Muscle of leg (tissue), 11 donors: ENCODE data around the gene MAPK8IP3. TPM values are rescaled to one million over a fixed set of nuclear protein-coding genes. Genes with fewer than 3 reads are reported as not detected.

Experiments
- DNase-seq: peaks from one replicate; pipeline ENCODE4 v3.0.0; 2013
- H3K27ac ChIP-seq: one replicate; pipeline ENCODE4 v1.5.1; 2013; ENCODE audit warnings: mild to moderate bottlenecking, low read length, control low read depth
- H3K27me3 ChIP-seq: one replicate; pipeline ENCODE4 v1.6.1; 2013; ENCODE audit warnings: low read length; ENCODE audit not compliant: control insufficient read depth, insufficient read depth
- H3K36me3 ChIP-seq: one replicate; pipeline ENCODE4 v1.6.1; 2013; ENCODE audit warnings: low read length; ENCODE audit not compliant: control insufficient read depth, insufficient read depth
- H3K4me1 ChIP-seq: one replicate; pipeline ENCODE4 v1.6.1; 2013; ENCODE audit warnings: low read length; ENCODE audit not compliant: control insufficient read depth, insufficient read depth
- H3K4me3 ChIP-seq: one replicate; pipeline ENCODE4 v1.5.1; 2013; ENCODE audit warnings: low read length, control low read depth
- H3K9me3 ChIP-seq: replicated peaks from 2 replicates; pipeline ENCODE4 v1.6.1; 2013; ENCODE audit warnings: low read depth, low read length; ENCODE audit not compliant: control insufficient read depth
- WGBS: methylation state at CpG from one replicate; pipeline ENCODE4 v1.1.5; 2013; ENCODE audit warnings: missing lambda C conversion rate; ENCODE audit not compliant: insufficient coverage; 5-methylcytosine and 5-hydroxymethylcytosine counted together
- polyA plus RNA-seq, 8 donors: library from polyadenylated mRNA; unstranded; fragments of 120-200 nt; gene quantifications; one replicate each; pipeline versions ENCODE4 v1.2.1 to v1.2.3, GENCODE V29; 2013; ENCODE audit warnings: inconsistent platforms in 1 of 8, low replicate concordance in 1 of 8; ENCODE audit not compliant: insufficient read length in 8 of 8, insufficient read depth in 1 of 8
- total RNA-seq: library from RNA; stranded (reverse); fragments of 120-200 nt; gene quantifications from one replicate; pipeline ENCODE4 v1.2.4, GENCODE V29; 2013

MAPK8IP3 gene
- total and polyA plus RNA-seq, 9 donors: 35.6 to 64.3 (median 50.5) TPM

DNA sequence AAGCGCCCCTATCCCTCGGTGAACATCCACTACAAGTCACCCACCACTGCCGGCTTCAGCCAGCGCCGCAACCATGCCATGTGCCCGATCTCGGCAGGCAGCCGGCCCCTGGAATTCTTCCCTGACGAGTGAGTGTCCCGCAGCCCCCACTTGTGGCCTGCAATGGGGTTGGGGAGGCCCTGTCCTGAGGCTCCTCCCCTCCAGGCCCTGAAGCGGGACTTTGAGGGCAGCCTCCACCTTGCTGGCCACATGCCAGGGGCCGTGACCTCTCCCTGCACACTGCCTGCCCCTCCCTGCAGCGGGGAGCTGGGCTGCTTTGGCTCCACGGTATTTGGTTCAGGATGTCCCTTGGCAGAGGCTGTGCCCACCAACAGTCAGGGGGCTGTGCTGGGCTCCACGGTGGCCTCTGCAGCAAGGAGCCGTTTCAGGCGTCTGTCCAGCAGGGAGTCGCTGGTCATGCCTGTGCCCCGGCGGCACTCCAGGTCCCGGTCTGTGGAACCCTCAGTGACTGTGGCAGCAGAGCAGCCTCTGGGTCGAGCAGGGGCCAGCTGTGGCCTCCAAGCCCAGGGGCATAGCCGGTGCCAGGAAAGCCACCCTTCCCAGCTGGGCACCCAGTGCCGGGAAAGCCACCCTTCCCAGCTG lies 57.0 kb downstream of the MAPK8IP3 start:
- H3K27me3 ChIP-seq: no peaks in the 10 kb centered on the region
- H3K36me3 ChIP-seq: peaks cover 88% of the 10 kb centered on the region
- H3K4me1 ChIP-seq: peaks cover 3% of the 10 kb centered on the region
- H3K4me3 ChIP-seq: no peak overlapping the region
- no peak overlapping the region for H3K27ac ChIP-seq
- WGBS: 76% methylated on average over 23 of the region's 24 CpGs
- no peaks in the 10 kb centered on the region for H3K9me3 ChIP-seq
- no peak for DNase-seq

DNA sequence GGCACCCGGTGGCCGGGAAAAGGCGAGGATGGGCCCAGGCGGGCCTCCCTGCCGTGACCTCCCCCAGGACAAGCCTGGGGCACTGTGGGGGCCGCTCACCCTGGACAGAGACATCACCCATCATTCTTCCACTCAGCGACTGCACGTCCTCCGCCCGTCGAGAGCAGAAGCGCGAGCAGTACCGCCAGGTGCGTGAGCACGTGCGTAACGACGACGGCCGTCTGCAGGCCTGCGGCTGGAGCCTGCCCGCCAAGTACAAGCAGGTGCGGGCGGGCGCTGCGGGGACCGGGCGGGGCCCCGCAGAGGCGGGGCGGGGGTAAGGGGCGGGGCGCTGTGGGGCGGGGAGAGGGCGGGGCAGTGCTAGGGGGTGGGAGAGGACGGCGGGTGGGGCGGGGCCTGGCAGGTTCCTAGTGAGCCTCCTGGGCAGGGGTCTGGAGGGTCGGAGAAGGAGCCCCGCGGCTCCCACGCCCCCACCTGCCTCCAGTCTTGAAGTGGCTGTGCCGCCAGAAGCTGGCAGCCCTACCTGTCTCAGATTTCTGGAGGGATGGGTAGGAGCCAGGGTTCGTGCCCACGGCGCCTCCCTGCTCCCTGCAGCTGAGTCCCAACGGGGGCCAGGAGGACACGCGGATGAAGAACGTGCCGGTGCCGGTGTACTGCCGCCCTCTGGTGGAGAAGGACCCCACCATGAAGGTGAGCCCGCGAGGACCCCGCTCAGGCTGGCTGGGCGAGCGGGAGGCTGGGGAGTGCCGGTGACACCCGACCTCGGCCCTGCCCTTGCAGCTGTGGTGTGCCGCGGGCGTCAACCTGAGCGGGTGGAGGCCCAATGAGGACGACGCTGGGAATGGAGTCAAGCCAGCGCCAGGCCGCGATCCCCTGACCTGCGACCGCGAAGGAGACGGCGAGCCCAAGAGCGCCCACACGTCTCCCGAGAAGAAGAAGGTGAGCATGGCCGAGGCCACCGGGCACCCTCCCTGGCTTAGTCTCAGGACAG lies 57.8 kb downstream of the MAPK8IP3 start:
- H3K4me1 ChIP-seq: peaks cover 3% of the 10 kb centered on the region
- DNase-seq: no peak
- no peak overlapping the region for H3K27ac ChIP-seq
- 50% methylated on average over 61 of the region's 81 CpGs for WGBS
- no peak overlapping the region for H3K4me3 ChIP-seq
- no peaks in the 10 kb centered on the region for H3K9me3 ChIP-seq
- no peaks in the 10 kb centered on the region for H3K27me3 ChIP-seq
- H3K36me3 ChIP-seq: peaks cover 88% of the 10 kb centered on the region

DNA sequence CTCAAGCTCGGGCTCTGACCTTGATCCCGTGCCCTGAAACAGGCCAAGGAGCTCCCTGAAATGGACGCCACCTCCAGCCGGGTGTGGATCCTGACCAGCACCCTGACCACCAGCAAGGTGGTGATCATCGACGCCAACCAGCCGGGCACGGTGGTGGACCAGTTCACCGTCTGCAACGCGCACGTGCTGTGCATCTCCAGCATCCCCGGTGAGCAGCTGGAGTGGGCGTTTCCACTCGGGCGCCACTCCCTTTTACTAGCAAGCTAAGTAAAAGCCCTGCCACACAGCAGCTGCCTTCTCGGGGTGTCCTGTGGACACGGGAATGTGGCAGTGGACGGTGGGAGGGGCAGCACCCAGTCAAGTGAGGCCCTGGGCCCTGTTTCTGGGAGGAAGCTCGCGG lies 59.0 kb downstream of the MAPK8IP3 start:
- Histone ChIP-seq H3K9me3 (no peaks in the 10 kb centered on the region), H3K4me3 (no peak overlapping the region), H3K36me3 (peaks cover 91% of the 10 kb centered on the region), H3K27me3 (no peaks in the 10 kb centered on the region), H3K27ac (no peak overlapping the region), H3K4me1 (peaks cover 6% of the 10 kb centered on the region)
- 96% methylated on average over 18 of the region's 21 CpGs for WGBS
- no peak for DNase-seq

DNA sequence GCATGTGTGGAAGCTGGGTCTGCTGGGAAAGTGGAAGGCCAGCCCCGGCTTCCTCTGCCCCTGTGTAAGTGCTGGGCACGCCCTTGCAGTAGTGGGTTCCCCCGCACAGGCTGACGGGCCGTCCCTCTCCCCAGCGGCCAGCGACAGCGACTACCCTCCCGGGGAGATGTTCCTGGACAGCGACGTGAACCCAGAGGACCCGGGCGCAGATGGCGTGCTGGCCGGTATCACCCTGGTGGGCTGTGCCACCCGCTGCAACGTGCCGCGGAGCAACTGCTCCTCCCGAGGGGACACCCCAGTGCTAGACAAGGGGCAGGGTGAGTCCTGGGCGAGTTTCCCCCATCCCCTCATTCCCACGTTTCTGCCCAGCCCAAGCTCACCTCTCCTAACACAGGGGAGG lies 59.8 kb downstream of the MAPK8IP3 start:
- Histone ChIP-seq H3K4me3 (no peak overlapping the region), H3K4me1 (peaks cover 15% of the 10 kb centered on the region), H3K27me3 (no peaks in the 10 kb centered on the region), H3K27ac (no peak overlapping the region), H3K9me3 (no peaks in the 10 kb centered on the region), H3K36me3 (peaks cover 85% of the 10 kb centered on the region)
- WGBS: 89% methylated on average over 22 of the region's 22 CpGs
- DNase-seq: no peak

DNA sequence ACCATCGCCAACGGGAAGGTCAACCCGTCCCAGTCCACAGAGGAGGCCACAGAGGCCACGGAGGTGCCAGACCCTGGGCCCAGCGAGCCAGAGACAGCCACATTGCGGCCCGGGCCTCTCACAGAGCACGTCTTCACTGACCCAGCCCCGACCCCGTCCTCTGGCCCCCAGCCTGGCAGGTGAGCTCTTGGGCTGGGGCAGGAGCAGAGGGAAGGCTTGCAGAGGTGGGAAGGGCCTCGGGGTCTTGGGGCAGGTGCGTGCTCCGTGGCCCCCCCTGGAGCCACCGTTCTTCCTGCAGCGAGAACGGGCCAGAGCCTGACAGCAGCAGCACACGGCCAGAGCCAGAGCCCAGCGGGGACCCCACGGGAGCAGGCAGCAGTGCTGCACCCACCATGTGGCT lies 60.2 kb downstream of the MAPK8IP3 start:
- peaks cover 16% of the 10 kb centered on the region for H3K4me1 ChIP-seq
- peaks cover 82% of the 10 kb centered on the region for H3K36me3 ChIP-seq
- WGBS: 89% methylated on average over 15 of the region's 19 CpGs

DNA sequence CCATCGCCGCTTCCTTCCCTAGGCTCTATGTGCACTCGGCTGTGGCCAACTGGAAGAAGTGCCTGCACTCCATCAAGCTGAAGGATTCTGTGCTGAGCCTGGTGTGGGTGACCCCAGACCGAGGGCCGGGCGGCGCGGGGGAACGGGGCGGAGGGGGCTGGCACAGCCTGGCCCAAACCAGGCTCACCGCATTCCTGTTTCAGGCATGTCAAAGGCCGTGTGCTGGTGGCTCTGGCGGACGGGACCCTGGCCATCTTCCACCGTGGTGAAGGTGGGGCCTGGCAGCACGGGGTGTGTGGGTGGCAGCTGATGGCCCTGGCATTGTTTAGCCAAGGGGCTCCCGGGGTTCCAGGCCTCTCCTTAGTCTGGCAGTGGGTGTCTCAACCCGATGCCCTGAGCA lies 60.7 kb downstream of the MAPK8IP3 start:
- Histone ChIP-seq H3K4me3 (no peak overlapping the region), H3K9me3 (no peaks in the 10 kb centered on the region), H3K27me3 (no peaks in the 10 kb centered on the region), H3K4me1 (peaks cover 16% of the 10 kb centered on the region), H3K36me3 (peaks cover 81% of the 10 kb centered on the region), H3K27ac (no peak overlapping the region)
- WGBS: 91% methylated on average over 18 of the region's 18 CpGs
- DNase-seq: no peak

More for the DNA sequence above, 60.2 kb downstream of the MAPK8IP3 start:
- no peak overlapping the region for H3K27ac ChIP-seq
- no peaks in the 10 kb centered on the region for H3K27me3 ChIP-seq
- DNase-seq: no peak
- no peak overlapping the region for H3K4me3 ChIP-seq
- no peaks in the 10 kb centered on the region for H3K9me3 ChIP-seq

DNA sequence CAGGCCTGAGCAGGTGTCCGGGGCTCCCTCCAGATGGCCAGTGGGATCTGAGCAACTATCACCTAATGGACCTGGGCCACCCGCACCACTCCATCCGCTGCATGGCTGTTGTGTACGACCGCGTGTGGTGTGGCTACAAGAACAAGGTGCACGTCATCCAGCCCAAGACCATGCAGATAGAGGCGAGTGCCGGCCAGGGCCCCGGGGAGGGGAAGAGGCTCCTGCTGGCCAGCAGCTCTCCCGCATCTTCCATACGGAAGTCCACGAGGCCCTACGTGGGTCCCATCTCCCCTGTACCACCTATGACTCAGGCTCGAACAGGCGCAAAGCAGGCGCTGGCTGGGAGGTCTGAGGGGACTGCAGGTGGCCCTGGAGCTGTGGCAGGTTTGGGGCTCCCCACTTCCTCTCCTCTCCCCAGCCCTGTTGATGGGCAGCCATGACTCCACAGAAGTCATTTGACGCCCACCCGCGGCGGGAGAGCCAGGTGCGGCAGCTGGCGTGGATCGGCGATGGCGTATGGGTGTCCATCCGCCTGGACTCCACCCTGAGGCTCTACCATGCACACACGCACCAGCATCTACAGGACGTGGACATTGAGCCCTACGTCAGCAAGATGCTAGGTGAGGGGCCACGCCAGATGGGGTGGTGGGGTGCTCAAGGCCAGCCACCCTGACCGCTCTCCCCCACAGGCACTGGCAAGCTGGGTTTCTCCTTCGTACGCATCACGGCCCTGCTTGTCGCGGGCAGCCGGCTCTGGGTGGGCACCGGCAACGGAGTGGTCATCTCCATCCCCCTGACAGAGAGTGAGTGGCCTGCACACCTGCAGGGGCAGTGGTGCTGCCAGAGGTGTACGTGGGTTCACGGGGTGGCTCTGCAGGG lies 61.4 kb downstream of the MAPK8IP3 start:
- peaks cover 23% of the 10 kb centered on the region for H3K4me1 ChIP-seq
- H3K27me3 ChIP-seq: no peaks in the 10 kb centered on the region
- DNase-seq: no peak
- H3K36me3 ChIP-seq: peaks cover 75% of the 10 kb centered on the region
- no peak overlapping the region for H3K4me3 ChIP-seq
- WGBS: 92% methylated on average over 30 of the region's 42 CpGs
- H3K27ac ChIP-seq: no peak overlapping the region
- H3K9me3 ChIP-seq: no peaks in the 10 kb centered on the region

DNA sequence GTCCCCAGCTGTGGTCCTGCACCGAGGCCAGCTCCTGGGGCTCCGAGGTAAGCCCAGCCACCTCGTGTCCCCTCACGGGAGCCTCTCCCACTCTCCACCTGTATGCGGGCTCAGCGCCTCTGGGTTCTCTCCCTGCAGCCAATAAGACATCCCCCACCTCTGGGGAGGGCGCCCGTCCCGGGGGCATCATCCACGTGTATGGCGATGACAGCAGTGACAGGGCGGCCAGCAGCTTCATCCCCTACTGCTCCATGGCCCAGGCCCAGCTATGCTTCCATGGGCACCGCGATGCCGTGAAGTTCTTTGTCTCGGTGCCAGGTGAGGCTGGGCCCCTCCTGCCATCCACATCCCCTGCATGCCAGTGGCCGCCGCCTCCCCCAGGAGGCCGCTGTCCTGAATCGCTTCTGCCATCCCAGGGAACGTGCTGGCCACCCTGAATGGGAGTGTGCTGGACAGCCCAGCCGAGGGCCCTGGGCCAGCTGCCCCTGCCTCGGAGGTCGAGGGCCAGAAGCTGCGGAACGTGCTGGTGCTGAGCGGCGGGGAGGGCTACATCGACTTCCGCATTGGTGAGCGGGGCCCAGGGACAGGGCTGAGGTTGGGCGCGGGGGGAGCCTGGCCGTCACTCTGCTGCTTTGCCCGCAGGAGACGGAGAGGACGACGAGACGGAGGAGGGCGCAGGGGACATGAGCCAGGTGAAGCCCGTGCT lies 62.2 kb downstream of the MAPK8IP3 start:
- peaks cover 25% of the 10 kb centered on the region for H3K4me1 ChIP-seq
- no peak overlapping the region for H3K27ac ChIP-seq
- no peaks in the 10 kb centered on the region for H3K9me3 ChIP-seq
- WGBS: 79% methylated on average over 41 of the region's 41 CpGs
- no peak overlapping the region for H3K4me3 ChIP-seq
- no peak for DNase-seq
- H3K36me3 ChIP-seq: peaks cover 67% of the 10 kb centered on the region
- H3K27me3 ChIP-seq: no peaks in the 10 kb centered on the region

DNA sequence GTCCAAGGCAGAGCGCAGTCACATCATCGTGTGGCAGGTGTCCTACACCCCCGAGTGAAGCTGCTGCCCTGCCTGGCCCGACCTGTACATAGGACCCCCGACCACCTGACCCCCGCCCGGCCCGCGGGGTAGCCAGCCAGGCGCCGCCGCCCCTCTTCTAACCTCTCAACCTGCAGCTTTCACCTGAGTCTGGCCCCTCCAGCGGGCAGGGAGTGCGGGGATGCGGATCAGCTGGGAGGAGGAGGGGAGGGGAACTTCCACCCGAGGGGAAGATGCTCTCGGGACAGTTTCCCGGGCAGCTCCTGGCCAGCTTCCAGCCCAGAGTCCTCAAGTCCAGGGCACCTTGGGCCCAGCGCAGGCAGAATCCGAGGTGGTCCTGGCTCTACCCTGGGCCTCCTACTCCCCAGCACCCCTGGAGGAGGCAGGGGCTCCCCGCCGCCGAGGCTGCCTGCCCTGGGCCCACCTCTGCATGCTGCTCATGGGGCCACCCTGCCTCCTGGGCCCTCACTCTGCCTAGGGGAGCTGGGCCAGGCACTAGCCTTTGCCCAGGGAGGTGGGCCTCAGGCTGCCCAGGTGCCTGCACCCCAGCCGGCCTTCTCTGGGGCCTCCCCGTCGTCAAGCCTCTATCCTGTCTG lies 62.9 kb downstream of the MAPK8IP3 start:
- Histone ChIP-seq H3K36me3 (peaks cover 63% of the 10 kb centered on the region), H3K27ac (no peak overlapping the region), H3K4me3 (no peak overlapping the region), H3K4me1 (peaks cover 28% of the 10 kb centered on the region), H3K9me3 (no peaks in the 10 kb centered on the region), H3K27me3 (no peaks in the 10 kb centered on the region)
- no peak for DNase-seq
- WGBS: 67% methylated on average over 13 of the region's 26 CpGs
